HUES64 (cell line): ENCODE results near the gene ATP5F1D.
A peak's percentile ranks its signal among the peaks of the same experiment; 100 is the strongest.

Experiments used
- H3K27ac ChIP-seq: 2 replicates; pipeline ENCODE4 v1.7.0; 2013; ENCODE audit warnings: low read depth, low read length, inconsistent platforms
- H3K27me3 ChIP-seq: 2 replicates; pipeline ENCODE4 v1.6.1; 2013; ENCODE audit warnings: mild to moderate bottlenecking, low read length; ENCODE audit not compliant: insufficient read depth
- H3K36me3 ChIP-seq: 2 replicates; pipeline ENCODE4 v1.6.1; 2013; ENCODE audit warnings: mild to moderate bottlenecking, low read length; ENCODE audit not compliant: insufficient read depth
- H3K4me1 ChIP-seq: 2 replicates; pipeline ENCODE4 v1.6.1; 2013; ENCODE audit warnings: mild to moderate bottlenecking, low read length, moderate library complexity; ENCODE audit not compliant: insufficient read depth
- H3K4me3 ChIP-seq: 2 replicates; pipeline ENCODE4 v1.5.1; 2013; ENCODE audit warnings: mild to moderate bottlenecking, low read length, moderate library complexity
- H3K9ac ChIP-seq: 2 replicates; pipeline ENCODE4 v1.6.1; 2013; ENCODE audit warnings: mild to moderate bottlenecking, low read depth, low read length
- H3K9me3 ChIP-seq: 2 replicates; pipeline ENCODE4 v1.6.1; 2013; ENCODE audit warnings: low read depth, low read length; ENCODE audit not compliant: insufficient read depth
- WGBS: fragments of 150-250, 120-280 bp; methylation state at CpG from one replicate; pipeline ENCODE4 v1.1.7; 2013; ENCODE audit warnings: missing lambda C conversion rate; 5-methylcytosine and 5-hydroxymethylcytosine counted together

Gene ATP5F1D

DNA sequence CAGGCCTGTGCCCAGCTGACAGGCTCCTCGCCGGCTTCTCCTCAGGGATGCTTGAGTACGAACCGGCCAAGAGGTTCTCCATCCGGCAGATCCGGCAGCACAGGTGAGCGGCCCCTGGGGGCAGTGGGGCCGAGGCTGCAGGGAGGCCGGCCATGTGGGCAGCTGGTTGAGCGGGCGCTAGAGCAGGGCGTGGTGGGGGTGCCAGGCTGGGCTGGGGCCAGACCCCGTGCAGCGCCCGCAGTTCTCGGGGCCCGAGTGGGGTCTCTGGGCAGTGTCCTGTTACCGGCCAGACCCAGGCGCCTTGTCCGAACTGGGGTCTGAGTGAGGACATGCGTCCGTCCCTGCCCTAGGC lies 19.7 kb upstream of the ATP5F1D start:
- 95% methylated on average over 22 of the region's 22 CpGs for WGBS
- no peaks in the 10 kb centered on the region for H3K27me3 ChIP-seq
- no peaks in the 10 kb centered on the region for H3K4me1 ChIP-seq
- no peak overlapping the region for H3K4me3 ChIP-seq
- H3K9ac ChIP-seq: no peak overlapping the region
- H3K36me3 ChIP-seq: peaks cover 34% of the 10 kb centered on the region
- no peaks in the 10 kb centered on the region for H3K9me3 ChIP-seq
- H3K27ac ChIP-seq: no peak overlapping the region

DNA sequence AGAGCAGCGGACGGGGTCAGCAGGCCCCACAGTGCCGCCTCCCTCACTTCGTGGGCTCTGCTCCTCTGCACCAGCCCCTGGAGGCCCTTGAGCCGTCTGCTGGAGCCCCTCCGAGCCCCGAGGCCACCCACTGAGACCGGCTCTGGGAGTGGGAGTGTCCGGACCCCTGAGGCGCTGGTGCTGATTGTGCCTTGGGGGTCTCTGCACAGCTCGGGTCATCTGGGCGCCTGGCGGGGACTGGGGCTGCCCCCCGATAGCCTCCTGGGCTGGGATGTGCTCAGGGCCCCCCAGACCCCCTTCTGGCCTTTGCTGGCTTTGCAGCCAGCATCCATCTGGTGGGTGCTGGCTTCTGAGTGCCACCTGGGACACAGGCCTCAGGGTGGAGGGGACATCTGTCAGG lies 19.2 kb upstream of the ATP5F1D start:
- no peak overlapping the region for H3K4me3 ChIP-seq
- 91% methylated on average over 14 of the region's 14 CpGs for WGBS
- H3K9ac ChIP-seq: no peak overlapping the region
- no peak overlapping the region for H3K27ac ChIP-seq
- H3K9me3 ChIP-seq: no peaks in the 10 kb centered on the region
- H3K27me3 ChIP-seq: no peaks in the 10 kb centered on the region
- no peaks in the 10 kb centered on the region for H3K4me1 ChIP-seq
- peaks cover 38% of the 10 kb centered on the region for H3K36me3 ChIP-seq

DNA sequence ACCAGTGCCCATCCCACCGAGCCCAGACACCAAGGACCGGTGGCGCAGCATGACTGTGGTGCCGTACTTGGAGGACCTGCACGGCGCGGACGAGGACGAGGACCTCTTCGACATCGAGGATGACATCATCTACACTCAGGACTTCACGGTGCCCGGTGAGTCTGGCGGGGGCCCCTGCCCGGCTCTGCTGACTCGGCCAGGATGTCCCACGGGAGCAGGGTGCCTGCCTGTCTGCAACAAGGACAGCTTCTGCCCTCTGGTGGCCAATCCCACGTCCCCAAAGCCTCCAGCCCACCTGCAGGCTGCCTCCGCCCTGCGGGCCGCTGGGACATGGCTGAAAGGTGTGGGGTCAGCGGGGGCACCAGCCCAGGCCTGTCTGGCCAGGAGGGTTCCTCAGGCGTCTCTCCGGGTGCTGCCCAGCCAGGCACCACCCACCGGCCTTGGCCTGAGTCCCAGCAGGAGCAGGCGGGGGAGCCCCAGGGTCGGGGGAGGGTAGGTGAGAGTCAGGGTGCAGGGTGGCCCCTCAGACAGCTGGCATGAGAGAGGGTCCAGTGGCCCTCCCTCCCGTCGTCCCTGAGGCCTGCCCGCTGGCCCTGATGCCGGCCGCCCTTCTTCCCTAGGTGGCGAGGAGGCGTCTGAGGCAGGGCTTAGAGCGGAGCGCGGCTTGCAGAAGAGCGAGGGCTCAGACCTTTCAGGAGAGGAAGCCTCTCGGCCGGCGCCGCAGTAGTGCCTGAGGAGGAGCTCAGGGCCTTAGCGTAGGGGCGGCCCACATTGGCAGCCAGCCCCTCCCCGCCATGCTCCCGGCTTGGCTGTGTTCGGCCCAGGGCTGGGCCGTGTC lies 18.3 kb upstream of the ATP5F1D start:
- no peaks in the 10 kb centered on the region for H3K27me3 ChIP-seq
- 92% methylated on average over 48 of the region's 48 CpGs for WGBS
- no peak overlapping the region for H3K4me3 ChIP-seq
- H3K36me3 ChIP-seq: peaks cover 43% of the 10 kb centered on the region
- H3K9ac ChIP-seq: no peak overlapping the region
- H3K27ac ChIP-seq: 0 out of 2 replicates have a peak overlapping the region, but pooled peaks have one; percentile 25
- H3K4me1 ChIP-seq: no peaks in the 10 kb centered on the region
- no peaks in the 10 kb centered on the region for H3K9me3 ChIP-seq

DNA sequence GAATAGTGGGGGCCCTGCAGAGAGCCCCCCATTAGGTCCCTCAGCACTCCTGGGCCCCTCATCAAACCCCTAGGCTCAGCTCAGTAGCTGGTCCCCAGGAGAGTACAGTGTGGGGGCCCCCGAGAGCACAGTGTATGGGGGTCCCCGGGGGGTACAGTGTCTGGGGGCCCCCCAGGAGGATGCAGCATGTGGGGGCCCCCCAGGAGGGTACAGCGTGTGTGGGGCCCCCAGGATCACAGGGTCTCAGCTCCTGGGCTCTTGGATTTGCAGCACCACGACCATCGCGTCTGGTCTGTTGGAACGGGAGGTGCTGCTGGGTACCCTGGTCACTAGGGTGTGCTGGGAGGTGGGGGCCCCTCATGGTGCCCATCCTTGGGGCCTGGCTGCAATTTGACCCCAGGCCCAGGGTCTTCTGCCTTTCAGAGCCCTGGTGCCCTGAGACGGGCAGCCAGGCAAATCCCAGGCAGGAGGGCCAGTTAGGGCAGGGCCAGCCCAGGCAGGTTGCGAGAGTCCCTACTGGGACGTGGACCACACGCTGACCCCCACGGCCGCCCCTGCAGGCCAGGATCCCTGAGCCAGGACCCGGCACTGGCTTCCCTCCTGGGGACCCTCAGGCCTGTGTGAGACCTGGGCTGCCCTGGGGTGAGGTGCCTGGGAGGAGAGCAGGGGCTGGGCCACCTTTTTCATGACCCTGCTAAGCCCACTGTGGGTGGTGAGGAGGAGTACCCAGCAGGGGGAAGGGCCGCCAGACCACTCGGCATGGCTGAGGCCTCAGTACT lies 17.3 kb upstream of the ATP5F1D start:
- H3K4me1 ChIP-seq: no peaks in the 10 kb centered on the region
- no peak overlapping the region for H3K9ac ChIP-seq
- H3K36me3 ChIP-seq: peaks cover 43% of the 10 kb centered on the region
- no peak overlapping the region for H3K27ac ChIP-seq
- H3K4me3 ChIP-seq: no peak overlapping the region
- H3K27me3 ChIP-seq: no peaks in the 10 kb centered on the region
- 96% methylated on average over 16 of the region's 16 CpGs for whole genome bisulfite sequencing
- no peaks in the 10 kb centered on the region for H3K9me3 ChIP-seq

DNA sequence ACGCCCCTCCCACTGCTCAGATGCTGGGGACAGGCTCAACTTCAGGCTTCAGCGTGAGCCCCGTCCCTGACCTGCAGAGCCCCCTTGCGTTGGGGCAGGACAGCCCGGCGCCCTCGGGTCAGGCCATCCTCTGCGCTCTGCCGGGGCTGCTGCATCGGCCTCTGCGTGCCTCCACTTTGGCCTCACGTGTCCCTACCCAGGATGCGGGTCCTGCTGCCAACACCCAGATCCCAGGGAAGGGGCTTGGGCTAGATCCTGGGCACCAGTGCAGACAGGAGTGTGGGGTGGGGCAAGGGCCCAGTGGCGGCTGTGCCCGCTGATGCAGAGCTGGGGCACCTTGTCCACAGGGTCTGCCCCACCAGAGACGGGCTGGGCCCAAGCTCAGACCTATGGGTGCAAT lies 16.7 kb upstream of the ATP5F1D start:
- no peaks in the 10 kb centered on the region for H3K9me3 ChIP-seq
- 90% methylated on average over 16 of the region's 16 CpGs for WGBS
- no peak overlapping the region for H3K9ac ChIP-seq
- H3K27me3 ChIP-seq: no peaks in the 10 kb centered on the region
- H3K4me3 ChIP-seq: no peak overlapping the region
- no peaks in the 10 kb centered on the region for H3K4me1 ChIP-seq
- H3K27ac ChIP-seq: no peak overlapping the region
- peaks cover 43% of the 10 kb centered on the region for H3K36me3 ChIP-seq

DNA sequence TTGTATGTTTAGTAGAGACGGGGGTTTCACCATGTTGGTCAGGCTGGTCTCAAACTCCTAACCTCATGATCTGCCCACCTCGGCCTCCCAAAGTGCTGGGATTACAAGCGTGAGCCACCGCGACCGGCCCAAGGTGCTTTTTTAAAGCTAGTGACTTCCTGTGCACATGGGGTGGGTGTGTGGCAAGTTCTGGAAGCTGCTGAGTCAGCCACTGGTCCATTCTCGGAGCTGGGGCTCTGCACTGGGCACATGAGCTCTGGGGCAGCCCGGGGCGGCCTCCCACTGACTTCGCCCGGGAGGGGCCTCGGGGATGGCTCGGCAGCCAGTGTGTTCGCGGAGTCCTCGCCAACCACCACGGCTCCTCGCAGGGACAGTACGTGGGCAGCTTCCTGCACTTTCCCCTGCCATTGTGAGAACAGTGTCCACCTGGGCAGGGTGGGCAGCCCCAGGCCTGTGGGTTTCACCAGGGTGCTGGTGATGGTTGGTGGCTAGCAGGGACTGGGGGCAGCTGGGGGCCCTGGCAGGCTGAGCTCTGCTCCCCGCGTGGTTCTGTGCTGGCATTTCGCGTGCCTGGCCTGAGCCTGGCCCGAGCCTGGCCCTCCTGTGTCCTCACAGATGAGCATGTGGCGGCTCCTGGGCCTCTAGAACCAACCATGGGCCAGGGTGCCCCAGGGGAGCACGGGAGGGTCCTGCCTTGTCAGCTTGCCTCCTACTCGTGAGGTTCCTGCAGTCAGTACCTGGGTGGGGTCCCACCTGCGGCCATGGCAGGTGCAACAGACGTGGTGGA lies 15.9 kb upstream of the ATP5F1D start:
- WGBS: 93% methylated on average over 29 of the region's 29 CpGs
- Histone ChIP-seq H3K27me3 (no peaks in the 10 kb centered on the region), H3K4me3 (no peak overlapping the region), H3K9me3 (no peaks in the 10 kb centered on the region), H3K36me3 (peaks cover 42% of the 10 kb centered on the region), H3K4me1 (no peaks in the 10 kb centered on the region), H3K27ac (no peak overlapping the region), H3K9ac (no peak overlapping the region)

DNA sequence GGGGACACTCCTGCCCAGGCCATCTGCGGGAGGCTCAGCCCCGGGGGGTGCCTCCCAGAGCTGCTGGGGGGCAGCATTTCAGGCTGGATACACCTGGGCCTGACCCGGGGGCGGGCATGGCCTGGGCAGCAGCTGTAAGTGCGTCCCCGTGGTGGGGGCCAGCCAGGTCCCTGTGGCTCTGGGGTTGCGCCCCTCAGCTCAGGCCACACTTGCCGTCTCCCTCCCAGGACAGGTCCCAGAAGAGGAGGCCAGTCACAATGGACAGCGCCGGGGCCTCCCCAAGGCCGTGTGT lies 15.4 kb upstream of the ATP5F1D start:
- Histone ChIP-seq H3K27ac (no peak overlapping the region), H3K4me1 (no peaks in the 10 kb centered on the region), H3K4me3 (no peak overlapping the region), H3K36me3 (peaks cover 36% of the 10 kb centered on the region), H3K9me3 (no peaks in the 10 kb centered on the region), H3K9ac (no peak overlapping the region), H3K27me3 (no peaks in the 10 kb centered on the region)
- WGBS: 96% methylated on average over 11 of the region's 11 CpGs

DNA sequence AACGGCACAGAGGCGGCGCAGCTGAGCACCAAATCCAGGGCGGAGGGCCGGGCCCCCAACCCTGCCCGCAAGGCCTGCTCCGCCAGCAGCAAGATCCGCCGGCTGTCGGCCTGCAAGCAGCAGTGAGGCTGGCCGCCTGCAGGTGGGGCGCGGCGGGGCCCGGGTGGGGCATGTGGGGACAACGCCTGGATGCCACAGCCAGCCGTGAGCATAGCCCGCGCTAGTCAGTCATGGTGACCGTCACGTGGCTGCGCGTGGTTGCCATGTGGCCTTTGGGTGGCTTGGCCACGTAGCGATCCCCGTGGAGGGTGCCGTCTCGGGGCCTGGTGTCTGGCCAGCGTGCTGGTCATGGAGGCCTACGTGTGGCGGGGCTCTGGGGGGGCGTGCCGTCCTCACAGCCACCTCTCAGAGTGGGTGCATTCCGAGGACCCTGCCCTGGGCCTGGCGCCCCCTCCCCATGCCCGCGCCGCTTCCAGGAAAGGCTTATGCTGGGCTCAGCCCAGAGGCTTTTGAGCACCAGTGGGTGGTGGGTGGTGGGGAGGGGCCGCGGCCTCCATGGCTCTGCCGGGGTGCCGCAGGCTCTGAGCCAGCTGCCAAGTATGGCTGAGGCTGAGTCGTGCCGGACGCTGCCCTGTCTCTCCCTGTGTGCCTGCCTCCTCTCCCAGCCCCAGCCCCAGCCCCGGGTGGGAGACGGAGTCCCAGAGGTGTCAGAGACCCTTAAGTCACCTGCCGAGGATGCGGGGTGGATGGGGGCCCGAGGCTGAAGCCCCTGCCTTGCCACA lies 14.8 kb upstream of the ATP5F1D start:
- H3K27me3 ChIP-seq: no peaks in the 10 kb centered on the region
- H3K4me1 ChIP-seq: no peaks in the 10 kb centered on the region
- peaks cover 35% of the 10 kb centered on the region for H3K36me3 ChIP-seq
- H3K27ac ChIP-seq: no peak overlapping the region
- WGBS: 96% methylated on average over 50 of the region's 50 CpGs
- no peak overlapping the region for H3K4me3 ChIP-seq
- H3K9ac ChIP-seq: no peak overlapping the region
- no peaks in the 10 kb centered on the region for H3K9me3 ChIP-seq

DNA sequence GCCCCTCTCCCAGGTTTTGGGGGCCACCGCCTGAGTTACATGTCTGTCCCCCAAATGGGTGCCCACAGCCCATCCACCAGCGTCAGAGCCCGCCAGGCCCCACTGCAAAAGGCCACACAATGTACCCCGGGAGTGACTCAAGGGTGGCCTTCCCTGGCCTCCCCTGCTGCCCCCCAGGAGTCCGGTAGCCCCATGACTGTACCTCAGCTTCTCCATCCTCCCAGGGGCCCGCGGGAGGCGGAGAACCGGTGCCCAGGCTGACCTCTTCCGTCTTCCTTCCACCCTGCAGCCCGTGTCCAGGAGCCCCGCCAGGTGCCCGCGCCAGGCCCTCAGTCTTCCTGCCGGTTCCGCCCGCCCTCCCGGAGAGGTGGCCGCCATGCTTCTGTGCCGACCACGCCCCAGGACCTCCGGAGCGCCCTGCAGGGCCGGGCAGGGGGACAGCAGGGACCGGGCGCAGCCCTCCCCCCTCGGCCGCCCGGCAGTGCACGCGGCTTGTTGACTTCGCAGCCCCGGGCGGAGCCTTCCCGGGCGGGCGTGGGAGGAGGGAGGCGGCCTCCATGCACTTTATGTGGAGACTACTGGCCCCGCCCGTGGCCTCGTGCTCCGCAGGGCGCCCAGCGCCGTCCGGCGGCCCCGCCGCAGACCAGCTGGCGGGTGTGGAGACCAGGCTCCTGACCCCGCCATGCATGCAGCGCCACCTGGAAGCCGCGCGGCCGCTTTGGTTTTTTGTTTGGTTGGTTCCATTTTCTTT lies 14.1 kb upstream of the ATP5F1D start:
- Histone ChIP-seq H3K27me3 (no peaks in the 10 kb centered on the region), H3K9ac (no peak overlapping the region), H3K9me3 (no peaks in the 10 kb centered on the region), H3K36me3 (peaks cover 31% of the 10 kb centered on the region), H3K27ac (no peak overlapping the region), H3K4me1 (no peaks in the 10 kb centered on the region), H3K4me3 (no peak overlapping the region)
- WGBS: 96% methylated on average over 56 of the region's 56 CpGs

DNA sequence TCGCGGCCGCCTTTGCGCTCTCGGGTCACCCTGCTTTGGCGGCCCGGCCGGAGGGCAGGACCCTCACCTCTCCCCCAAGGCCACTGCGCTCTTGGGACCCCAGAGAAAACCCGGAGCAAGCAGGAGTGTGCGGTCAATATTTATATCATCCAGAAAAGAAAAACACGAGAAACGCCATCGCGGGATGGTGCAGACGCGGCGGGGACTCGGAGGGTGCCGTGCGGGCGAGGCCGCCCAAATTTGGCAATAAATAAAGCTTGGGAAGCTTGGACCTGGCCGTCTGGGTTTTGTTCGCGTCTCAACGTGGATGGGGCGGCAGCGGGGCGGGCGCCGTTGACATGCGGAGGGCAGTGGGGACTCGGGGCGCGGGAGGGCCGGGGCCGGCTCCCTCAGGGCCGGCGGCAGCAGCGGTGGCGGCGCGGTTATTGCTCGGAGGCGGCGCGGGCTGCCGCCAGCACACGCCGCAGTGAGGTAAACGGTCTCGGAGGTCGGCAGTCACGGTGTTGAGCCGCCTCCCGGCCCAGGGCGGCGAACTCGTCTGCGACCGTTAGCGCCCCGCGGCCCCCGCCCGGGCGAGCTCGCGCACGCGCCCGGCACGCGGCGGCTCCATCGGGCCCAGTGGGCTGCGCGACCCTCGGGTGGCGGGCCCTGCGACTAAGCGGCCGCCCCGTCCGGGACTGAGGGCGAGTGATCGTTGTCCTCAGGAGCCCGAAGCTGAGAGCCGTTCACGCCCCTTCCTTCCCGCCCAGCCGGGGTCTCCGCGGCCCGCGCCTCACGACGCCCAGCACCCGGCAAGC lies 13.2 kb upstream of the ATP5F1D start:
- Histone ChIP-seq H3K9ac (no peak overlapping the region), H3K4me3 (no peak overlapping the region), H3K27me3 (no peaks in the 10 kb centered on the region), H3K36me3 (peaks cover 28% of the 10 kb centered on the region), H3K27ac (no peak overlapping the region), H3K4me1 (no peaks in the 10 kb centered on the region), H3K9me3 (no peaks in the 10 kb centered on the region)
- WGBS: 95% methylated on average over 100 of the region's 100 CpGs
